KMS-11 (cell line): ENCODE measurements around the gene EMX2.

Experiments used
- H2AFZ ChIP-seq: fragments of 200-600 bp; sonication (generic); 2 replicates; pipeline ENCODE4 v1.6.1; 2016; ENCODE audit warnings: antibody characterized with exemption, mixed run types, low read depth
- H3K27ac ChIP-seq: fragments of 200-600 bp; sonication (generic); 2 replicates; pipeline ENCODE4 v1.6.1; 2016; ENCODE audit warnings: mild to moderate bottlenecking, mixed run types
- H3K27me3 ChIP-seq: fragments of 200-600 bp; sonication (generic); 2 replicates; pipeline ENCODE4 v1.6.1; 2017; ENCODE audit warnings: mild to moderate bottlenecking, low read depth, mixed run types, moderate library complexity; ENCODE audit not compliant: insufficient read depth
- H3K36me3 ChIP-seq: fragments of 200-600 bp; sonication (generic); 2 replicates; pipeline ENCODE4 v1.6.1; 2017; ENCODE audit warnings: mild to moderate bottlenecking, mixed run types; ENCODE audit not compliant: insufficient read depth
- H3K4me1 ChIP-seq: fragments of 200-600 bp; sonication (generic); 2 replicates; pipeline ENCODE4 v1.6.1; 2016; ENCODE audit warnings: mild to moderate bottlenecking, low read depth, mixed run types; ENCODE audit not compliant: poor library complexity, severe bottlenecking
- H3K4me2 ChIP-seq: fragments of 200-600 bp; sonication (generic); 2 replicates; pipeline ENCODE4 v1.7.0; 2016; ENCODE audit warnings: mild to moderate bottlenecking, mixed run types
- H3K4me3 ChIP-seq: fragments of 200-600 bp; sonication (generic); IDR thresholded peaks from 2 replicates; pipeline ENCODE4 v1.6.1; 2017; ENCODE audit warnings: low read depth, low read length, mixed read lengths; ENCODE audit not compliant: insufficient read depth
- H3K79me2 ChIP-seq: fragments of 200-600 bp; sonication (generic); 2 replicates; pipeline ENCODE4 v1.6.1; 2016; ENCODE audit warnings: low read depth, mixed run types; ENCODE audit not compliant: insufficient read depth
- H3K9ac ChIP-seq: fragments of 200-600 bp; sonication (generic); 2 replicates; pipeline ENCODE4 v1.6.1; 2016; ENCODE audit warnings: mild to moderate bottlenecking, mixed run types
- H4K20me1 ChIP-seq: fragments of 200-600 bp; sonication (generic); 2 replicates; pipeline ENCODE4 v1.6.1; 2016; ENCODE audit warnings: mild to moderate bottlenecking, mixed run types; ENCODE audit not compliant: insufficient read depth
- CTCF ChIP-seq: fragments of 200-600 bp; sonication (generic); conservative IDR thresholded peaks from 2 replicates; pipeline ENCODE4 v1.6.1; 2017; ENCODE audit warnings: low read depth, mild to moderate bottlenecking, antibody characterized with exemption, low read length, moderate library complexity, mixed read lengths

Gene EMX2

GRCh38 chr10:117547016-117547715, 4.6 kb downstream of the EMX2 start:
- no peak overlapping the region for H3K4me3 ChIP-seq
- no peak overlapping the region for H3K4me2 ChIP-seq
- no peaks in the 10 kb centered on the region for H3K79me2 ChIP-seq
- no peak overlapping the region for H2AFZ ChIP-seq
- H4K20me1 ChIP-seq: no peaks in the 10 kb centered on the region
- no peaks in the 10 kb centered on the region for H3K27me3 ChIP-seq
- H3K9ac ChIP-seq: no peak overlapping the region
- no peaks in the 10 kb centered on the region for H3K4me1 ChIP-seq
- no peak overlapping the region for H3K27ac ChIP-seq
- H3K36me3 ChIP-seq: no peaks in the 10 kb centered on the region
- no peak for TF ChIP-seq CTCF

GRCh38 chr10:117547716-117548668, 5.4 kb downstream of the EMX2 start:
- H4K20me1 ChIP-seq: no peaks in the 10 kb centered on the region
- no peak for TF ChIP-seq CTCF

GRCh38 chr10:117549100-117549585, 6.6 kb downstream of the EMX2 start:
- no peak overlapping the region for H3K4me3 ChIP-seq
- H3K4me2 ChIP-seq: no peak overlapping the region
- no peaks in the 10 kb centered on the region for H3K36me3 ChIP-seq
- H4K20me1 ChIP-seq: no peaks in the 10 kb centered on the region
- no peaks in the 10 kb centered on the region for H3K79me2 ChIP-seq
- H3K9ac ChIP-seq: no peak overlapping the region
- TF ChIP-seq CTCF: no peak
- H2AFZ ChIP-seq: no peak overlapping the region
- no peak overlapping the region for H3K27ac ChIP-seq
- no peaks in the 10 kb centered on the region for H3K27me3 ChIP-seq
- no peaks in the 10 kb centered on the region for H3K4me1 ChIP-seq

More at GRCh38 chr10:117547716-117548668, 5.4 kb downstream of the EMX2 start:
- H3K79me2 ChIP-seq: no peaks in the 10 kb centered on the region
- H3K4me2 ChIP-seq: no peak overlapping the region
- no peaks in the 10 kb centered on the region for H3K27me3 ChIP-seq
- H3K27ac ChIP-seq: no peak overlapping the region
- H3K36me3 ChIP-seq: no peaks in the 10 kb centered on the region
- H3K9ac ChIP-seq: no peak overlapping the region
- H2AFZ ChIP-seq: no peak overlapping the region
- no peaks in the 10 kb centered on the region for H3K4me1 ChIP-seq
- H3K4me3 ChIP-seq: no peak overlapping the region

- no peak for TF ChIP-seq CTCF
- Histone ChIP-seq H3K27me3 (no peaks in the 10 kb centered on the region), H3K4me1 (no peaks in the 10 kb centered on the region), H3K27ac (no peak overlapping the region), H2AFZ (no peak overlapping the region), H3K9ac (no peak overlapping the region), H3K4me2 (no peak overlapping the region), H3K79me2 (no peaks in the 10 kb centered on the region), H3K36me3 (no peaks in the 10 kb centered on the region), H3K4me3 (no peak overlapping the region), H4K20me1 (no peaks in the 10 kb centered on the region)
Observed at GRCh38 chr10:117550076-117550475, 7.5 kb downstream of the EMX2 start.
